Progenitor cell of endocrine pancreas (in vitro differentiated cells): Measurements from ENCODE around the gene MLIP. TPM values are rescaled to one million over a fixed set of nuclear protein-coding genes. Genes with fewer than 3 reads are reported as not detected.

Source experiments
- DNase-seq: peaks from one replicate; pipeline ENCODE4 v3.0.0; 2021; ENCODE audit warnings: low spot score; ENCODE audit not compliant: unreplicated experiment
- H3K27ac Mint-ChIP-seq: 2 replicates; pipeline ENCODE4 v1.8.0; 2021; ENCODE audit warnings: mild to moderate bottlenecking, moderate library complexity, mixed read lengths
- H3K27me3 Mint-ChIP-seq: 2 replicates; pipeline ENCODE4 v1.8.0; 2021; ENCODE audit warnings: mixed read lengths
- H3K36me3 Mint-ChIP-seq: 2 replicates; pipeline ENCODE4 v1.8.0; 2022; ENCODE audit warnings: mixed read lengths; ENCODE audit not compliant: insufficient read depth
- H3K4me1 Mint-ChIP-seq: 2 replicates; pipeline ENCODE4 v1.8.0; 2021; ENCODE audit warnings: low read depth, mixed read lengths
- H3K4me3 Mint-ChIP-seq: 2 replicates; pipeline ENCODE4 v1.8.0; 2021; ENCODE audit warnings: low read depth, mild to moderate bottlenecking, moderate library complexity, mixed read lengths
- H3K9me3 Mint-ChIP-seq: 2 replicates; pipeline ENCODE4 v1.8.0; 2021; ENCODE audit warnings: low read depth, mixed read lengths
- total RNA-seq: library from RNA; stranded (reverse); gene quantifications from 2 replicates; pipeline ENCODE4 v1.2.1, GENCODE V29; 2021
- TF ChIP-seq, protein P1 (sequence below): fragments of 200-600 bp; sonication (generic); IDR thresholded peaks from one replicate; pipeline ENCODE4 v1.5.0; 2021; ENCODE audit warnings: antibody characterized with exemption, mild to moderate bottlenecking; ENCODE audit not compliant: unreplicated experiment

Gene MLIP
- total RNA-seq, 1 donor from 2014 or later: not detected

GRCh38 chr6:54183616-54184015, 72.4 kb downstream of the MLIP start:
- no peaks in the 10 kb centered on the region for H3K4me1 Mint-ChIP-seq
- no peak overlapping the region for H3K27ac Mint-ChIP-seq
- no peaks in the 10 kb centered on the region for H3K9me3 Mint-ChIP-seq
- no peaks in the 10 kb centered on the region for H3K27me3 Mint-ChIP-seq
- H3K36me3 Mint-ChIP-seq: no peaks in the 10 kb centered on the region
- no peak overlapping the region for H3K4me3 Mint-ChIP-seq
- TF ChIP-seq, protein P1, sequence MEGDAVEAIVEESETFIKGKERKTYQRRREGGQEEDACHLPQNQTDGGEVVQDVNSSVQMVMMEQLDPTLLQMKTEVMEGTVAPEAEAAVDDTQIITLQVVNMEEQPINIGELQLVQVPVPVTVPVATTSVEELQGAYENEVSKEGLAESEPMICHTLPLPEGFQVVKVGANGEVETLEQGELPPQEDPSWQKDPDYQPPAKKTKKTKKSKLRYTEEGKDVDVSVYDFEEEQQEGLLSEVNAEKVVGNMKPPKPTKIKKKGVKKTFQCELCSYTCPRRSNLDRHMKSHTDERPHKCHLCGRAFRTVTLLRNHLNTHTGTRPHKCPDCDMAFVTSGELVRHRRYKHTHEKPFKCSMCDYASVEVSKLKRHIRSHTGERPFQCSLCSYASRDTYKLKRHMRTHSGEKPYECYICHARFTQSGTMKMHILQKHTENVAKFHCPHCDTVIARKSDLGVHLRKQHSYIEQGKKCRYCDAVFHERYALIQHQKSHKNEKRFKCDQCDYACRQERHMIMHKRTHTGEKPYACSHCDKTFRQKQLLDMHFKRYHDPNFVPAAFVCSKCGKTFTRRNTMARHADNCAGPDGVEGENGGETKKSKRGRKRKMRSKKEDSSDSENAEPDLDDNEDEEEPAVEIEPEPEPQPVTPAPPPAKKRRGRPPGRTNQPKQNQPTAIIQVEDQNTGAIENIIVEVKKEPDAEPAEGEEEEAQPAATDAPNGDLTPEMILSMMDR: no peak
- DNase-seq: no peak

DNA sequence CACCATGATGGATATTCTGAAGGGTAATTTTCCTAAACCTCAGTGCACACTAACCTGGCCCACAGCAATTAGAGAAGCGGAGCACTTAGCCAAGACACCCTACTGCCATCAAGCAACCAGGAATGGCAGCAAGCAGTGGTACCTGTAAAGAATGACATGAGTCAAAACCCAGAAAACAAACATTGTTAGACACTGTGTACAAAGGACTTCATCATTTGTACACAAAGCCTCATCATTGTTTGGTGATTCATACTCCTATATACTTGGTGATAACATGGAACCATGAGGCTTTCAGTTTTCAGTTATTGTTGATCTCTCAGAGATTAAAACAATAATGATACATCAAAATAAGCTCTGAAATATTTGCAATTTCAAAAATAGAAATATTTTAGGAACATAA, 74.6 kb downstream of the MLIP start:
- no peaks in the 10 kb centered on the region for H3K27me3 Mint-ChIP-seq
- no peaks in the 10 kb centered on the region for H3K9me3 Mint-ChIP-seq
- H3K4me3 Mint-ChIP-seq: no peak overlapping the region
- DNase-seq: no peak
- no peaks in the 10 kb centered on the region for H3K36me3 Mint-ChIP-seq
- H3K4me1 Mint-ChIP-seq: no peaks in the 10 kb centered on the region
- H3K27ac Mint-ChIP-seq: no peak overlapping the region
- TF ChIP-seq, protein P1: no peak

GRCh38 chr6:54188846-54189245, 77.6 kb downstream of the MLIP start:
- Mint-ChIP-seq H3K27ac (no peak overlapping the region), H3K4me1 (no peaks in the 10 kb centered on the region), H3K36me3 (no peaks in the 10 kb centered on the region), H3K27me3 (no peaks in the 10 kb centered on the region), H3K9me3 (no peaks in the 10 kb centered on the region), H3K4me3 (no peak overlapping the region)
- DNase-seq: no peak
- TF ChIP-seq, protein P1: no peak

DNA sequence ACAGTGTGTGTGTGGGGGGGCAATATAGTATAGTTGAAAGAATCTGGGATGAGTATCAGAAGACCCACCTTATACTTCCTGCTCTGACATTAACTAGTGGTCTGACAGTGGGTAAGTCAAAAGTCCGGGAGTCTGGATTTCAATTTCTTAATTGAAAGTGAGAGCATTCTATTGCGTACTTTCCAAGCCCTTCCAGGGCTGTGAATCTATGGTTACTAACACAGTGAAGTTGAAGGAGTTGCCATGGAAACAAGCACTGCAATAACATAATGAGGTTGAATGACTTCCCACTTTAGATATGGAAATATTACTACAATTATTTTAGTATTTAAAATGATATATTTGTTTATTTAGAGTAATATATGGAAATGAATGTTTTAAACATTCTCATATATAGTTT, 80.2 kb downstream of the MLIP start:
- no peaks in the 10 kb centered on the region for H3K4me1 Mint-ChIP-seq
- TF ChIP-seq, protein P1: no peak
- H3K36me3 Mint-ChIP-seq: no peaks in the 10 kb centered on the region
- H3K4me3 Mint-ChIP-seq: no peak overlapping the region
- no peak for DNase-seq
- no peaks in the 10 kb centered on the region for H3K9me3 Mint-ChIP-seq
- H3K27ac Mint-ChIP-seq: no peak overlapping the region
- H3K27me3 Mint-ChIP-seq: no peaks in the 10 kb centered on the region

DNA sequence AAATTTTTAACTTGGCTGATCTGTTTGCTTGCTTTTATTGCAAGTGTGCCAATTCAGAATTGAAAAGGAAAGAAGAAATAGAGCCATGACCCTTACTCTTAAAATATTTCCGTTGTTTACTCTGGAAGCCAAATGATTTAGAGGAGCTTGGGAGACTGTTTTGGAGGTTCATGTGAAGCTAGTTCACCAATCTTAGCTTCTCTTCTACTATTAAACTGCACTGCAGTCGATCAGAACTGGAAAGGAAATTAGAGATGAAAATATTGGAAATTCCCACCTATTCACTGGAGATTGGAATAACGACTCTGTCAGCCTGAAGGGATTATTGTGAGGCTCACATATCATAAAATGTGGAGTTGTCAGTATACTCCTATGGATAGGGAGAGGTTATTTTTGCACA, 81.8 kb downstream of the MLIP start:
- Mint-ChIP-seq H3K27ac (no peak overlapping the region), H3K4me1 (no peaks in the 10 kb centered on the region), H3K9me3 (no peaks in the 10 kb centered on the region), H3K27me3 (no peaks in the 10 kb centered on the region), H3K4me3 (no peak overlapping the region), H3K36me3 (no peaks in the 10 kb centered on the region)
- no peak for DNase-seq
- TF ChIP-seq, protein P1: no peak
